T-helper 2 cell (primary cell): ENCODE results near the gene TRIO.

Experiments used
- DNase-seq, 5 experiments: peaks; one replicate each; pipeline versions ENCODE4 v3.0.0 to v3.0.0-alpha.2; 2012 to 2022

Gene TRIO

DNA sequence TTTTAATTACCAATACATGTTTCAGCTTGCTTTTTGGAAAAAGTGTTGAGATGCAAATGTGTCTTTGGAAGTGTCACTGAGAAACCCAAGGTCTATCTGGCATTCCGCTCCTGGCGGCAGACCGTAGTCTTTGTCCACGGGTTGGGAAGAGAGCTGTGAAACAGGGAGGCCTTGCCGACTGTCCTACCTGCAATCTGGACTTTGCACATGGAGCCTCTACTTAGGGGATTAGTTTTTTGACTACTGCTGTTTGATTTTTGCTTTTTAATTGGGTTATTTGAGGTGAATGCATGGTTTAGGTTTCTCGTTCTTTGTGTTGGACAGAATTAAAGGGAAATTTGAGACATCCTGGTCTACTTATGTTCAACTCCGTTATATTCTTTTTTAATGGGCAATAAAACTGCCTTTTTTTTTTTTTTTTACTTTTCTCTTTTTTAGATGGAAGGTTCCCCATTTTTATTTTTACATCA lies 25.7 kb downstream of the TRIO start:
- DNase-seq: no peak

DNA sequence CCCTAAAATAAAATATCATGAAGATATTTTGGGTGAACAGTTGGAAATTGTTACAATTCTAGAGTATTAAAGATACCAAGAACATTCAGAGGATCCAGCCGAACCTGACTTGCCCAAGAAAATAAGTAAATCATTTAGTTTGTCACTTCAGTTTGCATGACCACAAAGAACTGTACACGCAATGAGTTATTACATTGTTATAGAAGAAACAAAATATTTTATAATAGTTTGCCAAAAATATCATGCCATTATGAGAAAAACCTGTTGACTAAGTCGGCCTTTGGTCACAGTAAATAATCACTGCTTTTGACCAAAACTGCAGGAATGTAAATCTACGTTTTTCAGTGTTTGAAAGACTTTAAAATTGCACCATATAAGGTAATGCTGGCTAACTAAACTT lies 27.9 kb downstream of the TRIO start:
- no peak for DNase-seq

DNA sequence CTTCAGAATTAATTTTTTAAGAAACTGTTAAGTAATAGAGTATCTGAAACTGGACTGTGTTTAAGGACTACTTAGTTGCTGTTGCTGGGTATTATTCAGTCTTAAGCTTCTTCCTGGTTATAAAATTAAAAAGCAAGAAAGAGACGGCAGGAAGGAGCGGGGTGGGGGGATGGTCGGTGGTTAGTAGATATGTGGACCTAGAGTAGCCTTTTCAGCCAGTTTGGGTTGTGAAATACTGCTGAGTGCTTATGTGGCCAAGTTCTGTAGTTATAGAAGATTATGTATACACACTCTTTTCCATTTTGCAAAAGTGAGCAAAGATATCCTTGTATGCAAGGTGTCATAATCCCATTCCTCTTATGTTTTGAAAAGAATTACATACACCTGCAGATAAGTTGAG lies 28.5 kb downstream of the TRIO start:
- no peak for DNase-seq

DNA sequence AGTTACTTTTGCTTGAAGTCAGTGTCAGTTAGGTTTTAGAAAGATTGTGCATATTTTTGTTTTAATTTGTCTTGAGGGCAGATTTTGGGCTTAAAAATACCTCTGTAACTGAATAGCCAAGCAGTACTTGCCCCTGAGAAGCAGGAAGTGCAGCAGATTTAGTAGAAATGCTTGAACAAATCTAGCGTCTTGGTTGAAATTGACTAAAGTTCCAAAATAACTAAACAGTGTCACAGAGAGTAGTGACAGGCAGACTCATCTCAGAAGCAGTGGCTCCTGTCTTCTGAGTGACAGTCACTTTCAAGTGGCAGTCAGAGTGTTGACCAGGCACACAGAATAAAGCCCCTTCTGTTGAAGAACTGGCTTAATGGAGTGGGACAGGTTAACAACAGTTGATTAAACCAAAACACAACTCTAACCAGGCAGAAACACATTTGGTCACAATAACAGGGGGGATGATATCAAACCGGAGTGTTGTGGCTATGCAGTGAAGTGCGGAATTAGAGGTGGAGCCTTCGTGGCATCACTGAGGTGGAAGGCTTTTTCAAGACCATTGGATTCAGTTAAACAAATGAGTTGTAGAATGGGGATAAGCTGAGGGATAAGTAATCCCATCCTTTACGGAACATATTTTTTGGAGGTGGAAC lies 29.1 kb downstream of the TRIO start:
- no peak for DNase-seq

DNA sequence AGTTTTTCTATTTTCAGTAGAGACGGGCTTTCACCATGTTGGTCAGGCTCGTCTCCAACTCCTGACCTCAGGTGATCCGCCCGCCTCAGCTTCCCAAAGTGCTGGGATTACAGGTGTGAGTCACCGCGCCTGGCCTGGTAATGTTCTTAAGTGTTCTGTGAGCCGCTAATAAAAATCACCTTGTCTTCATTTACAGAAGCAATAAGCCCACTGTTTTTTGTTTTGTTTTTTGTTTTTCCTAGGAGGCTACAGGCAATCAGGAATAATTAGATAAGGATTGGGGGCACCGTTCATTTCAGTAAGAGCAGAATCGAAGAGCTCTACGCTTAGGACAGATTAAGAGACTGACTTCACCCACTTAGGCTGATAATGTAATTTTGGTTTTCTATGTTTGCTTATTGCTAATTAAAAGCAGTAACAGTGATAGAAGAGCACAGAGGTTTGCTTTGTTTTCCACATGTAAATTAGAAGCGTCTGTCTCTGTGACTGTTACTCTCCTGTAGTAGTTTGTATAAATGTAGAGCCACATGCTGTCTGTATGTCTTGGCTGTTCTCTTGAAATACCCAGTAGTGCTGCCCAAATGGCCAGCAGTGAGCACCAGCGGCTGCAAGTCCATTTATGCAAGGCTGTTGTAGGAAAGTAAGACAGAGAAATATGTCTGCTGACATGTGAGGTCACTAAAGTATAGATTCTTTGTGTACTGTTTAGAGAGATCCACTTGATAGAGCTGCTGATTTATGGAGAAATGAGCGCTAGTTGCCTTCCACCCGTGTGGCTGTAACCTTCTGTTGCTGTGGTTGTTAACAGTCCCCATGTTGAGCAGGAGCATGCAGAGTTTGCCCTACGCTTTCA lies 30.5 kb downstream of the TRIO start:
- DNase-seq: no peak

DNA sequence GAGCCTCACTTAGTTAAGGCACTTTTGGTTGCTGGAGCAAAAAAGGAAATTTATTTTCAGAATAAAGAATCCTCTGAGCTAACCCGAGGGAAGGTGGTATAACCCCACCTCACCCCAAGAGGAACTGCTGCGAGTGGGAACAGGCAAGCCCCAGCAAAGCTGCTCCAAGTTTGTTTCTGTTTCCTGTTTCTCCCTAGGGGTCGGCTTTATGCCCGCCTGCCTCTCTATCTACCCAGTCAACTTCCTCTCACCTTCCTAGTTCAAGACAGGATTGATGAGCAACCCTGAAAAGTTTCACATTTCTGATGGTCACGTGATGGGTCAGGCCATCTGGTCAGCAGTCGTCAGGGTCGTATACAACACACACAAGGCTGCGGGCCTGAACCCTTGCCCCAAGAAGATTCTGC lies 31.1 kb downstream of the TRIO start:
- no peak for DNase-seq

DNA sequence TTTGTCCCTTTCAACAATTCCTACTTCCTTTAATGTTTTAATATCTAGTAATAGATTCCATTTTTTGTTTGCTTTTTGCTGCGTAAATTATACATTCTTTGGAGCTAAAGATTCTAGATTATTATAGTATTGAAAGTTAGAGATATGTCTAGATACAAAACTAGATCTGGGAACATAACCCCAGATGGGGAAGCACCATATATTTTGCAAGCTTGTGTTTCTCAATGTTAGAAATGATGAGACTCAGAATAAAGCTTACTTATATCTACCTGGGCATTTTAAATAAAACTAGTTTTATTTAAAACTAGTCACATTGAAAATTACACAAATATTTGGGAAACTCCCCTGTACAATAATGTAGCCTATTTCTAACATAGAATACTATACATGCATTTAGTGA lies 32.2 kb downstream of the TRIO start:
- no peak for DNase-seq

DNA sequence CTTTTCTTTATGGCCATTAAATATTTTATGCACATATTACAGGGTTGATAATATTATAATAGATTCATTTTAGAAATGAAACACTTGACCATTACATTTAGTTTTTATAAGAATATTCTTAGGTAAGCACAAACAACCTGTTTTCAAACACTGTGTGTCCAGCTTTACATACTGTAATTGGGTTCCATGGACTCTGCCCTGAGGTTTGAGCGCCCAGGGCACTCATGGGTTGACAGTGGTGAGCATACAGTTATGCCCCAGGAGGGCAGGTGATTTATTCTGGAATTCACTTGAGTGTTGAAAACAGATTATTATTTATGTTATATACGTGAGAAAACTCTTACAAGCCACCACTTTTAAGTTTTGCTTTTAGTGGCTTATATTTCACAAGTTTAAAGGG lies 33.7 kb downstream of the TRIO start:
- DNase-seq: no peak

DNA sequence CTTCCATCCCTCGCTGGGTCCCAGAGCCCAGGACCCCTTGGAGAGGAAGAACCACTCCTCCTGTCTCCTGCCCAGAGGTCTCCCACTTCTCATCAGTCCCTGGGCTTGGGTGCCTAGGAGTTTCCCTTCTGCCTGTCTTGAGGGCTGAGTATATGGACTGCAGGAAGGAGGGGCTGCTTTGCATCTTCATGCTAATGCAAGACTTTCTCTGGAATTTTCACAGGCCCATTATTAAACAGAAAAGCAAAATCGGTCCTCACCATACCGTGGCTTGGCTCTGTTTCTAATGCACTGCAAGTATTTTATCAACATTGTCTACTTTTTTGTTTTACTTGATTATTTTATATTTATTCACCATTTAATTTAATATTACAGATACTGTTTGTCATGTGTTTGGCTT lies 34.5 kb downstream of the TRIO start:
- DNase-seq: no peak

DNA sequence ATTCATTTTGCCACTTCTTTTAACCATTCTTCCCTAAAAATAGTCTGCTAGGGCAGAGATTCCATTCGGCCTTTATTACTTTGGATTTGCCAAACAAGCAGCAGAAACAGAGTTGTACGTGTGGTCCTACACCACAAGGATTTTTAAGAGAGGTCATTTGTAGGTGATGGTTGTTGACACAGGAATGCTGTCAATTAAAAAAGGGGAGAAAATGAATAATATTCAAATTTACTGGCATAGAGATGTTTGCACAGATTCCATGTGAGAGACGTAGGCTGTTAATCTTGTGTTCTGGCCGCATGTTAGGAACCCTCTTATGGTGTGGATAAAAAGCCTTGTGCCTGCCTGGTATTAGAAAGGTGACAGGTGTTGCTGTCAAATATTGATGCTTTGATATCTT lies 34.9 kb downstream of the TRIO start:
- DNase-seq: no peak

DNA sequence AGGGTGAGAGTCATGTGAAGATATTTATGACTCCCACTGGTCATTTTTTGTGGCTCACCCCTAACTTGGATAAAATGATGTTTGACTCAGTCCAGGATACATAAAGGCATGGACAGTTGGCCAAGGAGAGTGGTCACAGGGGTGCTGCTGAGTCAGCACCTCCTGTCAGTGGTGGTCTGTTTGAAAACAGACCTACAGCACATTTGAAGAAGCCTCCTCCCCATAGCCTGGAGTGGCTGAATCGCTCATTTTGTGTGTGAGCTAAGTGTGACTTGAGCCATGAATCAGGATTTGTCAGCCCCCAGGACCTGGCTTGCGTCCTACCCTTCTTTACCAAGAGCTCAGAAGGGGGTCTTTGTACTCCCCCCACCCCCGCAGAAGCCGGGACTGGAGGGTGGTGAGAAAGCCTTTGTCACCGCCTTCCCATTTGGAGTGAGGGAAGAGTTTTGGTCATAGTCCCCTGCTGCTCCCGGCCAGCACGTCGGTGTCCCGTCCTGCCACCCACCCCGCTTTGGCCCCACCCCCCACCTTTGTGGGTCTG lies 35.6 kb downstream of the TRIO start:
- no peak for DNase-seq

DNA sequence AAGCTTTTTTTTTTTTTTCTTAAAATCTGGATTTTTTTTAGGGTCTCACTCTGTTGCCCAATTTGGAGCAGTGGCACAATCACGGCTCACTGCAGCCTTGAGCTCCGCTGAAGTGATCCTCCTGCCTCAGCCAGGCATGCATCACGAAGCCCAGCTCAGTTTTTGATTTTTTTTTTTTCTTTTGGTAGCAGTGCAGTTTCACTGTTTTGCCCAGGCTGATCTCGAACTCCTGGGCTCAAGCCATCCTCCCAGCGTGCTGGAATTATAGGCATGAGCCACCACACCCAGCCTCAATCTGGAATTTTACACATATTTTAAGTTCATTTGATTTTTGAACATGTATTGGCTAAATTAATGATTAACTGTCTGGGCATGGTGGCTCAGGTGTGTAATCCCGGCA lies 36.3 kb downstream of the TRIO start:
- no peak for DNase-seq

DNA sequence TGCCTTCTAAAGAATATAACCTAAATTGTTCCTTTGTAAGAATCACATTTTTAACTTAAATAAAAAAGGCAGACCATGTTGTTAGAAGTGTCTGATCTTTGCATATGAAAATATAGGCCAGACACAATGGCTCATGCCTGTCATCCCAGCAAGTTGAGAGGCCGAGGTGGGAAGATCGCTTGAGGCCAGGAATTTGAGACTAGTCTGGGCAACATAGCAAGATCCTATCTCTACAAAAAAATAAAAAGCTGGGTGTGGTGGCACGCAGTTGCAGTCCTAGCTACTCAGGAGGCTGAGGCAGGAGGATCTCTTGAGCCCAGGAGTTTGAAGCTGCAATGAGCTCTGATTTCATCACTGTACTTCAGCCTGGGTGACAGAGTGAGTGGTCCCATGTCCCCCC lies 37.3 kb downstream of the TRIO start:
- DNase-seq: no peak

DNA sequence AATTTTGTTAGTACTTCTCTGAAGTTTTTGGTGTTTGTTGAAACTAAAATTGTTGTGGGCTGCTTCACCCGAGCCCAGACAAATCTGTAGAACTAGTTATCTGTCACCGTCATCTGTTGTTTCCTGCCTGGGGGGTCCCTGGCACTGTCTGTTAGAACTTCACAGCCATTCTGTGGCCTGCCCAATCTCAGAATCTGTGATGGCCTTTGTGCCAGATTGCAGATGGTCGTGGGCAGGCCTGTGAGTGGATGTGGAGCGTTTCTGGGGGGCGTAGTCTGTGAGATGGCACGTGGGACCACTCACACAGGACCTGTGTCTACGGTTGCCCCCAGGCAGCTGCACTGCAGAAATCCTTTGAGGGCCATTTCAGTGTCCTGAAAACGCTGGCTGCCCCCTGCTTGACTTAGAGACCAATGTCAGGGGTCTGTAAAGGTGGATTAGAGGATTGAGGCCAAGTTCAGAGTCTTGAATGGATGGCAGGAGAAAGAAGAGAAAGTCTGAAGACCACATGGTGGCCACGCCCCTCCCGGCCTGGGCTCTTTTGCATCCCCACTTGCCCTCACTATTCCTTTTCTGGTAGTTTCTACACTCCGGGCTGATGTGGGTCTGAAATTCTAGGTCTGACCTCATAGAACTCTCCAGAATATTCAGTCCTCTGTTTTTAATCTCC lies 38.3 kb downstream of the TRIO start:
- no peak for DNase-seq

DNA sequence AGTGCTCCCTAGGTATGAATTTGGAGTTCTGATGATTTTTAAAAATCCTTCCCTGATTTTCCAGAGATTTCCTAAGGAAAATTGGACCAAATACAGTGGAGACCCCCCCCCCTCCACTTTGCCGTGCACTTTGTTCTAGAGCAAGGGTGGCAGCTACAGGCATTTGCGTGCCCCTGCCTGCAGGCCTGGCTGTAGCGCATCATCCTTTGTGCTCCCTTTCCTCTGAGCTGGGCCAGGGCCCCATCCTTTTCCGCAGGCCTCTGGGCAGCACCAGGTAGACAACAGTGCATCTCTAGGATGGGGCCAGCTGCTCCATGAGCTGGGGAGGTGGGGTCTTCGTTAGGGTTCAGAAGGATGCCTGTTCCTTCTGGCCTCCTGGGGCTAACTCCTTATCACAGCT lies 39.6 kb downstream of the TRIO start:
- no peak for DNase-seq

DNA sequence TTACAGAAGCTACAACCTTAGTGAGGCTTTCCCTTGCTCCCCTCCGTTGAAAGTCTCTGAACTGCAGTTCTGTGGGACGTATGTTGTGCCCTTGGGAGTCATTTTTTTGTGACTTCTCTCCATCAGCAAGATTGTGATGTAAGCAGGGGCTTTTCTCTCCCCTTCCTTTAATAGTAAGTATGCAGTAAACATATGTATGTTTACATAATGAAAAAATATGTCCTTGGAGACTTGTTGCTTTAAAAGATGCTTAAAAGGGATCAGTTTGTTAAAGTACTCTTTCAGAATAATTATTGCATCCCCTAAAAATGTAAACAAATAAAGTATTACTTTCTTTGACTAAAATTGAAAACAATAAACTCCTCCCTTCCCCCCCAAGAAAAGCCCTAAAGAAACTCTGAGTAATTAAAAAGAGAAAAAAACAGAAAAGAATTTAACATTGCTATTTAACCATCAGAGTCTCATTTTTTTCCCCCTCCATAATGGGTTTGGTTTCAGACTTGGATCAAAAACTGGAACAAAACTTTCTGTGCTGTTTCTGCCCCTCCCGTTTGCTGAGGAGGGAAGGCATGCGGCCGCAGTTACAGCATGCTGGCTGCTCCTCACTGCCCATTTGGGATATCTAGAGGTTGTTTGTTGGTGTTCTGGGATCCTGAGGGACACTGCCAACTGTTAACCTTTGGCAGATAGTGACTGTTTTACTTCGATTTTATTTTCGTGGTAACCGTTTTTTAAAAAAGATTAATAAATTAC lies 40.2 kb downstream of the TRIO start:
- DNase-seq: no peak

DNA sequence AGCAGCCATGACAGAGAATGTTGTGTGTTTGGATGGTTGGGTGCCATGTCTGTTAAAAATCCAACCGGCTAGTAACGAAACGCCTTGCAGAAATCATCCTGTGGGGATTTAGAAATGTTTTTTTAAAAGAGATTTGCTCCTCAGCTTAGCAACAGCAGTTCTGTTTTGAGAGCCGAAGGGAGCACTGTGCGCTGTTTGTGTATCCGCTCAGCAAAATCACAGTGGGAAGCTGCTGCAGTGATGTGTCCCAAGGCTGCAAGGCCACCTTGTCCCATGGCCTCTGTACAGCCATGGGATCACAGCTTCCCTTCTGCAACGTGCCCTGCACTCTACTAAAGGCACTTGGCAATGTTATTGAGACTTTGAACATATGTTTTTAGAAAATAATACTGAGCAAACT lies 40.9 kb downstream of the TRIO start:
- no peak for DNase-seq

DNA sequence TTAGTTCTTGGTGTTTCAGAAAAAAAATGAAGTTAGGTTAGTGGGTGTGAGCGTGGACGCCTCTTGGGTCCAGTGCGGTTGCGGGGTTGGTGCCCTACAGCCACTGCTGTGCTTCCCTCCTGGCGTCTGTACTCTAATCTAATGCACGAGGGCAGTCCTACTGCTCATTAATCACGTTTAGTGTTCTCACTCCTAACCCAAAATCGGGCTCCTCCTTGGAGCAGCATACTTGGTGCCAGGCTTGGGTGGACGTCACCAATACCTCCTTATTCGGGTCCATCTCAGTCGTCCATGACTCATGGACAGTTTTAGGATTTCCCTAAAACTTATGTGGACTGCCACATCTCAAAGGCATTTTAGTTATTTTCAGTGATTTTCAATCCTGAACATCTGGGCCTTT lies 41.6 kb downstream of the TRIO start:
- no peak for DNase-seq

DNA sequence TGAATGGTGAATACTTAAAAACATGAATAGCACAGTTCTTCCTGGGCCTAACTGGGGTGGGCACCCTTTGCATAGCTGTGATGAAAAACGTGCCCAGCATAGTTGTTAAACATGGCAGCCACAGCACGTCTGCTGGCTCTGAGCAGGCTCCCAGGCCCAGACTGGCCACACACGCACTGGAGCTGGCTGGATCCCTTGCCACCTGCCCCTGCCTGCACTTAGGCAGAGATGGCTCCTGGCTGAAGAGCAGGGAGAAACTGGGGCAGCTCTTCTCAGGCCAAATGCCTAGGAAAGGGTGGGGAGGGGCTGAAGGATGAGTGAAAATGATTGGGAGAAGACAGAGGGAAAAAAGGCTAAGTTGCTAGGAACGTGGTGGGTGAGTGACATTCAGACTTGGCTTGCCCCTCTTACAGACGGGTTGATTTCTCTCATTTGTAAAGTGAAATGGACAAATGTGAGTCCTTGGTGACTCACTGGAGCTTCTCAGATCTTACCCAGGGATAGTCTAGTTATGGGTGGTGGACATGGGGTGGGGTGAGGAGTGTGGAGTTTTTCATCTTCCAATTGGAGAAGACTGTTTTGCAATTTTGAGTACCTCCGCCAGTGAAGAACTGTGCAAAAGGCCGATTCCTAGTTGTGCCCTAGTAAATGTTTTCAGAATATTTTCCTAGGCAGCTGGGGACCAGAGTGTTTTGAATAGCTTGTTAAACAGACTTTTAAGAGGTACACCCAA lies 42.4 kb downstream of the TRIO start:
- no peak for DNase-seq

DNA sequence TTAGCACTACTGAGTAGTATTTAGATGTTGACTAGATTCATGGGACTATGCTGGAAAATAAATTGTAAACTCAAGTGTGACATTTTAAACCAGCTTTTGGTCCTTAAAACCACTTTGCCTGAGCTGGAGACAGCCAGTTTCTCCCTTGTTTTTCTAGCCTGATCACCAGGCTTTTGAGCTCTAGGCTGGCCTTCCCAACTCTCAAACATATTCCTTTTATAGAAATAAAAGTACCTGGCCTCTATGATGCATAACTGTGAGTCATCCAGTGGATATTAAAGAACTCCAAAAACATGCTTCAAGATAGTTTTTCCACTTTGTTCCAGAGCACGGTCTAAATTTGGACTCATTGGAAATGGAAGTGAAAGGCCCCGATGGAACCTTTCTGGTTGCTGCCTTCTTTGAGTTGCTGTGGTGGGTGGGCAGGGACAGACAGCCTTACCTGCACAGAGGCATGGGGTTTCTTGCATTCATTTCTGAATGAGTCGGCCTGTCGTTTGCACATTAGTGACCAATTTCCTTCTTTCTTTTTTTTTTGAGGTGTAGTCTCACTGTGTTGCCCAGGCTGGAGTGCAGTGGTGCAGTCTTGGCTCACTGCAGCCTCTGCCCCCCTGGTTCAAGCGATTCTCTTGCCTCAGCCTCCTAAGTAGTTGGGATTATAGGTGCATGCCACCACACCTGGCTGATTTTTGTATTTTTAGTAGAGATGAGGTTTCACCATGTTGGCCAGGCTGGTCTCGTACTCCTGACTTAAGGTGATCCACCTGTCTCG lies 43.1 kb downstream of the TRIO start:
- no peak for DNase-seq

DNA sequence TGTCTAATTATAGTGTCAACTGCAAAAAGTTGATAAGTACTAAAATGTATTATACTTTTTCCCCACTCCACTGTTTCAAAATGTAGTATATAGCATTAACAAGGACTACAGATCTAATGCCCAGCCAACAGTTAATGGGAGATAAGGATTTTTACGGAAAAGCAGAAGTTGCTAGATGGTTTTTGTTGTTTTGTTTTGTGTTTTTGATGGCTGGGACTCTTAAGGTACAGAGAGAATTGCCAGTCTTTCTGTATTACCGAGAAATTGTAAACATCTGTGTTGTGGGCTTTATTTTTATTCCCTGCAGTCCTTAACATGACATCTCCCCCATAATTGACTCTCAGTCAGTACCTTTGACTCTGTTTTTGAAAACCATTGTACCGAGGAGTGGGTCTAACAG lies 44.0 kb downstream of the TRIO start:
- DNase-seq: no peak
